NB4 (cell line): ENCODE measurements around the gene F7.

Source experiments
- CTCF ChIP-seq: IDR thresholded peaks from one replicate; pipeline ENCODE4 v1.5.1; 2012; ENCODE audit warnings: low read depth, low read length
- MAX ChIP-seq: IDR thresholded peaks from 2 replicates; pipeline ENCODE4 v1.6.1; 2011; ENCODE audit warnings: low read depth, low read length
- MYC ChIP-seq: IDR thresholded peaks from 2 replicates; pipeline ENCODE4 v1.6.1; 2011; ENCODE audit warnings: low read depth, low read length
- POLR2A ChIP-seq: IDR thresholded peaks from 2 replicates; pipeline ENCODE4 v1.6.1; 2011; ENCODE audit warnings: mild to moderate bottlenecking; ENCODE audit not compliant: insufficient read length; ENCODE audit errors: extremely low read depth

- TF ChIP-seq CTCF: no peak
- TF ChIP-seq MYC: no peak
- TF ChIP-seq POLR2A: no peak
- TF ChIP-seq MAX: no peak
Measured at GRCh38 chr13:113105921-113106452, 396 bp downstream of the F7 start.
